ENCODE measurements around the gene OTC. TPM values are rescaled to one million over a fixed set of nuclear protein-coding genes. Genes with fewer than 3 reads are reported as not detected.

OTC gene
- total RNA-seq, 1 experiment from 2014 or later, result not detected

DNA sequence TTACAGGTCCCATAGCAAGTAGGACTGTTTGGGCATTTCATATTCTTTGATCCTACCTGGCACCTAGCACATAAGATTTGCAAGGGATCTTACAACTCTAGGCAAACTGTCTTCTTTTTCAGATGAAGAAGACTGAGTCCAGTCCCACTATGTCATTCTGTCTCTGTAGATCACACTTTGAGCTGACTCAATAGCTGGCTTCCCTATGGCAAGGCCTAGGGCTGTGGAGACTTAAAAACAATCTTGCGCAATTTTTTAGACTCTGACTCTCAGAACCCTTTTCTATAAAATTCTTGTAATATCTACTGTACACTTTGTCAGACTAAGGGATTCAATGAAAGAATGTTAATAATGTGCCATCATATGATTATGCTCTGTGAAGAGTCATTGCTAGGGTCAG, 26.7 kb downstream of the OTC start:
- Mint-ChIP-seq H3K9me3 (peaks cover 35 to 41% of the 10 kb centered on the region in 2 experiments), H3K4me3 (no peak overlapping the region), H3K27ac (no peak overlapping the region), H3K27me3 (ENCODE audit: low read depth) (no peaks in the 10 kb centered on the region; the same call in 1 of the 2 replicates), H3K4me1 (no peaks in the 10 kb centered on the region), H3K36me3 (ENCODE audit: insufficient read depth in 1 of 3, low read depth in 3 of 3) (peaks cover 0 to 3% (median 0%) of the 10 kb centered on the region in 3 experiments; a peak in 1 of 7 replicates)
- H2BK20ac ChIP-seq (ENCODE audit: low read depth, low read length, poor library complexity, severe bottlenecking), result no peak overlapping the region
- no peak overlapping the region for H3K27ac ChIP-seq (ENCODE audit: insufficient read length, low read depth, low read length)
- DNase-seq, result no peak
- H2BK12ac ChIP-seq (ENCODE audit: insufficient read length, low read depth, low read length), result no peak overlapping the region
- H3K79me1 ChIP-seq (ENCODE audit: insufficient read depth, low read depth, low read length, poor library complexity, severe bottlenecking), result no peaks in the 10 kb centered on the region
- no CpG with 5 or more reads among the region's 1 CpG for WGBS (ENCODE audit: extremely low coverage, insufficient read length, low lambda C conversion rate)
- H3K56ac ChIP-seq (ENCODE audit: insufficient read length, low read depth, low read length), result no peak overlapping the region
- H3K27me3 ChIP-seq (ENCODE audit: insufficient read depth, low read length), result no peaks in the 10 kb centered on the region
- no peak overlapping the region for H3K9ac ChIP-seq (ENCODE audit: extremely low read depth, insufficient read length, low read length)
- H3K14ac ChIP-seq (ENCODE audit: insufficient read depth, low read length), result no peak overlapping the region
- no peak overlapping the region for H3K18ac ChIP-seq (ENCODE audit: insufficient read length, low read depth, low read length)
- peak overlapping the region; percentile 51 for H4K91ac ChIP-seq (ENCODE audit: insufficient read length, low read depth, low read length)
- H3K23me2 ChIP-seq (ENCODE audit: insufficient read length, low read depth, low read length, poor library complexity, severe bottlenecking), result no peaks in the 10 kb centered on the region
- no peaks in the 10 kb centered on the region for H3K79me2 ChIP-seq (ENCODE audit: insufficient read depth, low read length)
- no peak overlapping the region for H2AK5ac ChIP-seq (ENCODE audit: insufficient read length, low read length)
- no peaks in the 10 kb centered on the region for H4K20me1 ChIP-seq (ENCODE audit: control insufficient read depth, insufficient read depth, insufficient read length)
- H2AFZ ChIP-seq (ENCODE audit: low read length), result no peak overlapping the region
- H3K4me2 ChIP-seq (ENCODE audit: insufficient read depth, insufficient read length, low read length), result no peak overlapping the region
- H2BK5ac ChIP-seq (ENCODE audit: insufficient read length, low read length), result no peak overlapping the region
- no peak overlapping the region for H2BK15ac ChIP-seq (ENCODE audit: low read depth, low read length)
- no peaks in the 10 kb centered on the region for H3K4me1 ChIP-seq (ENCODE audit: insufficient read depth, low read length)
- TF ChIP-seq, protein P1, sequence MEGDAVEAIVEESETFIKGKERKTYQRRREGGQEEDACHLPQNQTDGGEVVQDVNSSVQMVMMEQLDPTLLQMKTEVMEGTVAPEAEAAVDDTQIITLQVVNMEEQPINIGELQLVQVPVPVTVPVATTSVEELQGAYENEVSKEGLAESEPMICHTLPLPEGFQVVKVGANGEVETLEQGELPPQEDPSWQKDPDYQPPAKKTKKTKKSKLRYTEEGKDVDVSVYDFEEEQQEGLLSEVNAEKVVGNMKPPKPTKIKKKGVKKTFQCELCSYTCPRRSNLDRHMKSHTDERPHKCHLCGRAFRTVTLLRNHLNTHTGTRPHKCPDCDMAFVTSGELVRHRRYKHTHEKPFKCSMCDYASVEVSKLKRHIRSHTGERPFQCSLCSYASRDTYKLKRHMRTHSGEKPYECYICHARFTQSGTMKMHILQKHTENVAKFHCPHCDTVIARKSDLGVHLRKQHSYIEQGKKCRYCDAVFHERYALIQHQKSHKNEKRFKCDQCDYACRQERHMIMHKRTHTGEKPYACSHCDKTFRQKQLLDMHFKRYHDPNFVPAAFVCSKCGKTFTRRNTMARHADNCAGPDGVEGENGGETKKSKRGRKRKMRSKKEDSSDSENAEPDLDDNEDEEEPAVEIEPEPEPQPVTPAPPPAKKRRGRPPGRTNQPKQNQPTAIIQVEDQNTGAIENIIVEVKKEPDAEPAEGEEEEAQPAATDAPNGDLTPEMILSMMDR (conservative IDR thresholded peaks at IDR 0.05), result no peak
- no peak overlapping the region for H2BK120ac ChIP-seq (ENCODE audit: low read depth, low read length, poor library complexity, severe bottlenecking)
- no peaks in the 10 kb centered on the region for H3K9me3 ChIP-seq (ENCODE audit: control insufficient read depth, low read depth, low read length)
- no peak overlapping the region for H3T11ph ChIP-seq (ENCODE audit: low read length)
- peak overlapping the region; percentile 43 for H4K8ac ChIP-seq (replicated peaks; ENCODE audit: insufficient read length, low read depth, low read length)
- no peak overlapping the region for H3K4ac ChIP-seq (ENCODE audit: low read depth, low read length)
- H3K23ac ChIP-seq (ENCODE audit: insufficient read length, low read depth, low read length), result no peak overlapping the region
- H4K5ac ChIP-seq (ENCODE audit: insufficient read length, low read depth, low read length), result no peak overlapping the region
